GM19035 (cell line): ENCODE data around the gene USP22.
"Not testable (repeated sequence)": the region's sequence is repeated elsewhere in the genome, so short reads cannot be mapped to it uniquely, and the experiment has no call there.

ENCODE experiments used
- ATAC-seq: cut with Tn5 transposase; IDR thresholded peaks from one replicate; pipeline ENCODE4 v1.9.1; 2021; ENCODE audit not compliant: unreplicated experiment

Gene USP22

DNA sequence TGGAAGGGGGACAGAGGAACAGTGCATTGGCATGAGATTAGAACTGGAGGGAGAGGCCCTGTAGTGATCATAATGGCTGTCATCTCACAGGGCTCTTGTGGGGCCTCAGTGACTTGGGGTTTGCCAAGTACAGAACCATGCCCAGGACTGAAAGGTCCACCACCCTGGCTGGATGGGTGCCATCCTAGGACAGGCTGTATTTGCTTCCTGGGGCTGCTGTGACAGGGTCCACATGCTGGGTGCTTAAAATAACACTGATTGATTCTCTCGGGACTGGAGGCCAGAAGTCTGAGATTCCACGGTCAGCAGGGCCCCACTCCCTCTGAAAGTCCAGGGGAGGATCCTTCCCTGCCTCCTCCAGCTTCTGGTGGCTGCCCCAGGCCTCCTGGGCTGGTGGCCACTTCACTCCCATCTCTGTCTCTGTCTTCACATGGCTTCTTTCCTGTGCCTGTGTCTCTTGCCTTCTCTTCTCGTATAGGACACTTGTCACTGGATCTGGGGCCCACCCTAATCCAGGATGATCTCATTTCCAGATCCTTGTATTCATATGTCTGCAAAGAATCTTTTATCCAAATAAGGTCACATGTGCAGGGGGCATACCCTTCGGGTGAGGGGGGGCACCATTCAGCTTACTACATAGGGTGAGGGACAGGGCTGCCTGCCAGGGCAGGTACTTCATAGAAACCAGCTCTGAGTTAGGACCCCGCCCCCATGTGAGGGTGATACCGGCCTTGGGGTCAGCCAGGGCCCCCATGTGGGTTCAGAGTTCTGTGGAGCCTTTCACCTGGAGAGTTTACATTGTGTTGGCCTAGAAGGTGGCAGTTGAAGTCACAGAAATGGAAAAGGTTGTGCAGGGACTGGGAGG is 52.6 kb downstream of the USP22 start:
- no peak for ATAC-seq

DNA sequence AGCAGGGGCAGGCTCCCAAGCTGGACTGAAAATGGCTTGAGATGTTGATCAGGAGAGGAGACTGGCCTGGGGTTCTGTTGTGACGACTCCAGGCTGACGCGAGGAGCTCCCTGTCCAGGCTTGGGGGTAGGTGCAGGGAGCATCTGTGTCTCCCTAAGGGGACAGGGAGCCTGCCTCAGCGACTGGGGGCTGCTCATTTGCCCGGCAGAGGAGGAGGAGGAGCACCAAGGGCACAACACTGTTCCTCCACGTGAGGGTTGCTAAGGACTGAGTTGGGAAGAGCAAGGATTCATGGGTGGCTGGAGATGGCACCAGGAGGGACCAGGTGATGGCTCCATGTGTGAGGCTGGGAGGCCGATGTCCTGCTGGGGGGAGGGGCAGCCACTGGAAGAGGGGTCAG is 53.3 kb downstream of the USP22 start:
- ATAC-seq, result no peak

DNA sequence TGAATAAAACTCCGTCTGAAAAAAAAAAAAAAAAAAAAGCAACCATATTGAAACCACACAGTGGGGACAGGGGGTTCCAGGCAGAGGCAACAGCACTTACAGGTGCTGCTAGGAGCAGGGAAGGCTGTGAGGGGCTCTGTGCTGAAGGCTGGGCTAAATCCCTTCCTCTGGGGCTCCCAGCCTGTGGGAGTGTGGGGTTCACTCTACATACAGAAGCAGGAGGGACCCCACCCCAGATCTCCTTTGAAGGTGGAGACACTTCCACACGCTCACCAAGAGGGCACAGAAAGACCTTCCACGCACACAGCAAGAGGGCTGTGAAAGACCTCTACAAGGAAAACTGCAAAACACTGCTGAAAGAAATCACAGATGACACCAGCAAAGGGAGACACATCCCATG is 53.9 kb downstream of the USP22 start:
- ATAC-seq, result no peak

DNA sequence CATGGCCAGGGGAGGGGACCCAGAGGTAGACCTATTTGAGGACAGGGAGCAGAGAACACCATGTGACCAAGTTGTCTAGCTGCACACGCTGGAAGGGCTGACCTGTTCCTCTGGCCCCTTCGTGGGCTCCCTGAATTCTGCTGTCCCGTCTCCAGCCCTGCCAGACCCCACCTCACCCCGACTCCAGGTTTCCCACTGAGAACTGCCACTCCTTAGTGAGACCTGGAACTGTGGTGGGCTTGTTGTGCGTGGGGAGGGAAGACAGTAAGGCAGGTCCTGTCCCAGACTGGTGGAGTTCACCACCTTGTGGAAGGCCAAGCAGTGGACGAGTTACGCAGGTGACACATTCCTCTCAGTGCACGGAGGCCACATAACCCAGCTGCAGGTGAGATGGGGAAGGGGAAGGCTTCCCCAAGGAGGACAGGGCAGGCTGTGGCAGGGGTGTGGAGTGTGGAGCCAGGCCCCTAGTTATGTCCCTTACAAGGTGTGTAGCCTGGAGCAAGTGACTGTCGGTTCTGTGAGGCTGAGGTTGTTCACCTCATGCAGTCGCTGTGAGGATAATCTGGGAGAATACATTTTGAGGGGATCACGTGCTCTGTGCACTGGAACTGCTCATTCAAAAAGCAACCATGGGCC is 54.7 kb downstream of the USP22 start:
- ATAC-seq, result no peak

DNA sequence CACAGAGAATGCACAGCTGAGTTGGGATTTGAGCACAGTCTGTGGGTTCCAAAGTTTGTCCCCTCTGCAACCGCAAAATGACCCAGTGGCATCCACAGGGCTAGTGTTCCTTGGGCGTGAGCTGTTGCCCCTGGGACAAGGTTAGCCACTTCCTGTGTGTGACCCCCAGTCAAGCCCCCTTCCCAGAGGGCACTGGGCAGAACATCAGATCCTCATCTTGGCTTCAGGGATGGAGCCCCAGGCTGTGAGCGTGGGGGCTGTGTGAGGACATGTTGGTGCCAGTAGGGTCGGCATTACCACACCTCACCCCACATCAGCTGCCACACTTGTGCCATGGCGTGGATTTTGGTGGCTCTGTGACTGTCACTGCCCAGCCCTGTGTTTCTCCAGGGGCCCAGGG is 55.3 kb downstream of the USP22 start:
- ATAC-seq, result no peak

DNA sequence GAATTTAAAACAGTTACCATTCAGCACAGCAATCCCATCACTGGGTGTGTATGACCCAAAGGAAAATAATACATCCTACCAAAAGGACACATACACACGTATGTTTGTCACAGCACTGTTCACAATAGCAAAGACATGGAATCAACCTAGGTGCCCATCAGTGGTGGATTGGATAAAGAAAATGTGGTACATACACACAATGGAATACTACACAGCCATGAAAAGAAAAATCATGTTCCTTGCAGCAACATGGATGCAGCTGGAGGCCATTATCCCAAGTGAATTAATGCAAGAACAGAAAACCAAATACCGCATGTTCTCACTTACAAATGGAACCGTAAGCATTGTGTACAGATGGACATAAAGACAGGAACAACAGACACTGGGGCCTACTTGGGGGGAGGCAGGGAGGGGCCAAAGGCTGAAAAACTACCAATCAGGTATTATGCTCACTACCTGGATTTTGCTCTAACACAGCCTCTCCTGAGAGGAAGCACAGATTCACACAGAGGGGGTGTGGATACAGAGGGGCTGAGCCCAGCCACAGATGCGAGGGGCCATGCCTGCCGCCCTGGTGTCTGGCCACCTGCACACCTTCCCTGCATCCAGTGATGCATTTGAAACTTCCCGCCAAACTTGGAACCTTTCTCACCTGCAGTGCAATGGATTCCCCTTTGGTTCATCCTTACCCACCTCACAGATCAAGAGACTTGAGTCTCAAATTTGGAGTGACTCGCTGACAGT is 55.9 kb downstream of the USP22 start:
- ATAC-seq, result no peak

DNA sequence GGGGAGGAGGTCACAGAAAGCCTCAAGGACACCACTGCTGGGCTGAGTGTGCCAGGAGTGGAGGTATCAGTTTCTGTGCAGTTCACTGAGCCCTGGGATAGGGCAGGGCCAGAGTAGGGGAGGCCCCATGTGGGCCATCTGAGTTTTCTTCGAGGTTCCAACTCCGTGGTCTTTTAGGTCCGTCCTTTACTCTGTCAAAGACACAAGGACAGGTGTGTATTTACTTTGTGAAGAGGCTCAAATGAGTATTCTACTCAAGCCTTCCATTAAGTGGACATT is 59.5 kb downstream of the USP22 start:
- no peak for ATAC-seq

DNA sequence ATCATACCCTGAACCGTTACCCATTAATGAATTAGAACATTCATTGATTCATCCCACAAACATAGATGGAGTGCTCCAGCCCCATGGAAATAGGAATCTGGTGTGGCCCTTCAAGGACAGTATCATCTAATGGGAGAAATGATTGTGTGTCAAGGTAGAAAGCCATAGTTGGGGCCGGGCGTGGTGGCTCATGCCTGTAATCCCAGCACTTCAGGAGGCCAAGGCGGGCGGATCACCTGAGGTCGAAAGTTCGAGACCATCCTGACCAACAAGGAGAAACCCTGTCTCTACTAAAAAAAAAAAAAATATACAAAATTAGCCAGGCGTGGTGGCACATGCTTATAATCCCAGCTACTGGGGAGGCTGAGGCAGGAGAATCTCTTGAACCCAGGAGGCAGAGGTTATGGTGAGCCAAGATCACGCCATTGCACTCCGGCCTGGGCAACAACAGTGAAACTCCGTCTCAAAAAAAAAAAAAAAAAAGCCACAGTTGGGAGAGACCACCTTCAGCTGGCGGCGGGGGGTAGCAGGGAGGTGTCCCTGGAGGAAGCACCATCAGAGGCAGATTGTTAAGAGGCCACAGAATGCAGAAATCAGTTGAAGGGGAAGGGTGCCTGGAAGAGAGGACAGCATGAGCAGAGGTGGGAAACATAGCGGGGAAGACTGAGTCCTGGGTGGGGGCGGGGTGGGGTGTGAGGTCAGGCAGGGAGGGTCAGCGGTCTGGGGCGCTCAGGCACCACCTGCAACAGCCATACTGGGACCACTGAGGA is 60.0 kb downstream of the USP22 start:
- no peak for ATAC-seq

DNA sequence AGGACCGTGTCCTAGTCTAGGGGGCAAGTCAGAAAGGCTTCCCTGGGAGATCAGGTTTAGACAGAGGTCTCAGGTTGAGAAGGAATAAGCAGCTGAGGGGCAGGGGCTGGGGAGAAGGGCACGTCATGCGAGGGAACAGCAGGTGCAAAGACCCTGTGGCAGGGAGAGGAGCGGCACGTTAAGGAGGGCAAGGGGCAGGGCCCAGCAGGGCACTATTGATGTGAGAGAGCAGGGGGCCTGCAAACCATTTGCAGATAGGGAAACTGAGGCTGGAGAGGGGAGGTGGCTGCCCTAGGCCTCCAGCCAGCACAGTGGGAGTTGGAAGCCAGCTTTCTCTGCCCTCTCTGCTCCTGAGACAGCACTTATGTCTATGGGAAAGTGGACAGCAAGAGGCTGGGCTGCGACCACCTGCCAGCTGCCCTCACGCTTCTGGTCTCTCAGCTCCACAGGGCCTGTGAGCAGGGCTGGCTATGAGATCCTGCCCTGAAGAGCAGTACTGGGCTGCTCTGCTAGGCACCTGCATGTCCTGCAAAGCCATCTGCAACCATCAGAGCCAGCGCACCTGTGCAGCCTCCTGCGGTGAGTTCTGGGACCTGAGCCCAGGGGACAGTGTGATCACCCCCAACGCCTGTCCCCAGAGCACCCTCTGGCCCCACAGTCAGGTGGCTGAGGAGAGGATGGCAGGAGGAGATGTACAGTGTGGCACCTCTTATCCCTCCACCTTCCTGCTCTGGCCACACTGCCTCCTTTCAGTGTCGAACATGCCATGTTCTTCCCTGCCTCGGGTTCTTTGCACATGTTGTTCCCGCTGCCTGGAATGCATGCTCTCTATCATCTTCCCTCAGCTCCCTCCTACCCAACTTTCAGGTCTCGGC is 61.5 kb downstream of the USP22 start:
- no peak for ATAC-seq

DNA sequence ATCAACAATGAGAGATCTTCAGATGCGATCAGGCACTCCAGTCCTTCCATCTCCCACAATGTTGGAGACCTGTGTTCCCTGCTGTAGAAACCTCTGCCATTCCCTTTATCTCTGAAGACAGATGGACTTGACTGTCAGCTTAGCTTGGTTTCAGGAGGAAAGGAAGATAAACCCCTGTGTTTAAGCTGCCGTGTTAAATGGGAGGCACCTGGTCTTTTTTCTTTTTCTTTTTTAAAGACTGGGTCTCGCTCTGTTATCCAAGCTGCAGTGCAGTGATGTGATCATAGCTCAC is 63.1 kb downstream of the USP22 start:
- no peak for ATAC-seq

DNA sequence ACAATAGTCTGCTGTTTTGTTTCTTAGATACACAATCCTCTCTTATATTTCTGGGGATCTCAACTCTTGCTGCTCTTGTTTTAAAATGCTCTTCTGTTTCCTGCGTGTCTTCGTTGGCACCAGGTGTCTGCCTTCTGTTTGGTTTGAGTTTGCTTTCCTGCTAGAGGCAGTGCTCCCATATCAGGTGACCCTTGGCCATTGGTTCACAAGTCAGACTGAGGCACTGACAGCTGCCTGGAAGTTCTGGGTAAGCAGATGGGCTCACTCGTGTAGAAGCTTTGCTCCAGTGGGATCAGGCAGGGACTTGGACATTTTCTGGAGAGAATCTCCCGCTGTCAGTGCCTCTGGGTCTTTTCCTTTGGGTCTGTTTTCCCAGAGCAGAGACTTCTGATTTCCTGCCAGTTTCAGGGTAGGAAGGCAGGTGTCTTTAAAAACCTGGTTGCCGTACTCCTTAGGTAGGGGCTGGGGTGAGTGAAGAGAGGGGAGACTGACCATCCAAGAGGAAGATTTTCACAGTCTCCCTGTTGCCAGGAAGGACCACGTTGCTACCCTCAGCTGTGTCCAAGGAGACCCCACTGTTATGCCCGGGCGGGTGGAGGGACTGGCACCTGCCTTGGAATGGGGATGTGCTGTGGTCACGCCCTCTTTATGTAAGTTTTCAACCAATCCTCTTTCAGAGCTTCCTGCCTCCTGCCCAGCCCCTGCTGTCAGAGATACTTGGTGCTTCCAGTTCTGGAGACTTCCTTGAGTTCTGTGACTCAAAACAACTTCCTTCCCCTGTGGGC is 63.6 kb downstream of the USP22 start:
- ATAC-seq, result not testable (repeated sequence)

DNA sequence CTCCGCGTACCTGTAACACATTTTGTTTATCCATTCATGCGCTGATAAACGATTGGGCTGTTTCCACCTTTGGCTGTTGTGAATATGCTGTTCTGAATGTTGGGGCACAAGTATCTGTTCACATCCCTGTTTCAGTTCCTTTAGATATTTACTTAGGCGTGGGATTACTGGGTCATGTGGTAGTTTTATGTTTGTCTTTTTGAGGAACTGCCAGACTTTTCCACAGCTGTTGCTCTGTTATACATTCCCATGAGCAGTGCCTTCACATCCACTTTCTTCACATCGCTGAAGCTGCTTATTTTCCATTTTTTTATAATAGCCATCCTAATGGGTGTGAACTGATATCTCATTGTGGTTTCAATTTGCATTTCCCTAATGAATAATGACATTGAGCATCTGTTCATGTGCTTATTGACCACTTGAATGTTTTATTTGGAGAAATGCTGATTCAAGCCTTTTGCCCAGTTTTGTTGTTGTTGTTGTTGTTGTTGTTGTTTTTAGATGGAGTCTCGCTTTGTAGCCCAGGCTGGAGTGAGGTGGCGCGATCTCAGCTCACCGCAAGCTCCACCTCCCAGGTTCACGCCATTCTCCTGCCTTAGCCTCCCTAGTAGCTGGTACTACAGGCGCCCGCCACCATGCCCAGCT is 65.1 kb downstream of the USP22 start:
- ATAC-seq, result not testable (repeated sequence)

DNA sequence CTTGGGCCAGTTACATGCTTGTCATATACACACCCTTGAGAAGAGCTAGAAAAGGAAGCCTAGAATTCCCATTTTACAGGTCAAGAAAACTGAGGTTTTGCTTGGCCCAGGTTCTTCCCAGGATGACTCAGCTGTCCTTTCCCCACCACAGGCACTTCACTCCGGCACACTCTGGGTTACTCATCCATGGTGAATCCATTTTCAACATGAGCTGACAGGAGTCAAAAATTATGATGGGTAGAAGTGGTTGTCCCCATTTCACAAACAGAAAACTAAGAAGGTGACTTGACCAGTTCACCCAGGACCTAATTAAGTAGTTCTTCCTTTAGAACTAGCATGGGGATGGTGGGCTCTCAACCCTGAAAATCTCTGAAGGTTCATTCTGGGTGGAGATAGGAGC is 67.2 kb downstream of the USP22 start:
- no peak for ATAC-seq

DNA sequence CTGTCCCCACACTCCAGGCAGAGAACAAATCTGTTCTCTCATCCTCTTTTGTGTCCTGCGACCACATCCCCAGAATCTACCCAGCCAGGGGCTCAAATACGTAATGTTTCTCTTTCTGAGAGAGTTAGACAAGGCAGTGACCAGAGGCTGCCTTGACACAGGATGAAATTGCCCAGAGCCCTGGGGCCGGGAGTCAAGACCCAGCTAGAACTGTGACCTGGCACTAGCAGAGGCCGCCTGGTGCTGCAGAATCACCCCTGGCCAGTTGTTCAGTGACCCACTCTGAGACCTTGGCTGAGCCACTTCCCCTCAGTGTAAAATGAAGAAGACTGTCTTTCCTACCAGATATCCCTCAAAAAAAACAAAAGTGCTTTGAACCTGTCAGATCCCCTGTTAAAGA is 72.5 kb downstream of the USP22 start:
- no peak for ATAC-seq

DNA sequence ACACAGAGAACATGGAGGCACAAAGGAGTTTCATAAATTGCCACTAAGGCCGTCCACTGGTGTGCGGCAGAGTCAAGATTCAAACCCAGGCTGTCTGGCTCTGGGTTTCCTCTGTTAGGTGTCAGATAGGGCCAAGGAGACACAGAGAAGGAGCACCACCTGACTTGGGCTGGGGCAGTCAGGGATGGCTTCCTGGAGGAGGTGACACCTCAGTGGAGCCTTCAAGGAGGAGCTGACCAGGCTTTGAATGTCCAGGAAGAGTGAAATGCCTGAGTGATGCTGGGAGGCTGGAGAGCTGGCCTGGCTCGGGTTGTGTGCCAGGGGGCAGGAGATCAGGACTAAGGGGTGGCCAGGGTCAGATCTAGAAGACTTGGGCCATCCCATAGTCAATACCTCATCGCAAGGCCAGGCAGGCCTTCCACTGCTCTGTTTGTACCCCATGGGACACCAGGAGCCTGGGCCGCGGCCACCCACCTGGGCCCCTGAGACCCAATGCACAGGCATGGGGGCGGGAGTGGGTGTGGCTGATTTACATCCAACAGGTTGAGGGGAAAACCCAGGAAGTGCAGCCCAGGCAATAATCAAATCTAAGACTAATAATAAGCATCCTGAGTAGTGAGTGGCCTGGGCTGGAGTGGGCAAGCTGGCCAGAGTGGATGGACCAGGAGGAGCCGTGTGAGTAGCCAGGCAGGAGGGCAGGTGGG is 73.7 kb downstream of the USP22 start:
- ATAC-seq, result no peak

DNA sequence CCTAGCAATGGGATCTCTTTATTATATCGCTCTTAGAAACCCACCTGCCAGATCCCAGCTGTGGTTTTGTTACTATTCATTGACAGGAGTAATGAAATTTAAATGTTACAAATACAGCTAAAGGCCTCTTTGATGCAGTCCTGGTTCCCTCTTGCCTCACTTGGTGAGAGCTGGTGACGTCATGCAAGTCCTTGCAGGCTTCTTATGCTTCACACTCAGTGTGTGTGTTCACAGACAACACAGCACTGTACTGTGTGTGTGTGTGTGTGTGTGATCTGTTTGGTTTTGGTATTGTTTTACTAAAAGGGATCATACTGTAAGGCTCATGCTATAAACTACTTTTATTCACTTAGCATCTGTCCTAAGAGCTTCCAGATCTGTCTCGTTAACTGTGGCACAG is 75.0 kb downstream of the USP22 start:
- no peak for ATAC-seq

DNA sequence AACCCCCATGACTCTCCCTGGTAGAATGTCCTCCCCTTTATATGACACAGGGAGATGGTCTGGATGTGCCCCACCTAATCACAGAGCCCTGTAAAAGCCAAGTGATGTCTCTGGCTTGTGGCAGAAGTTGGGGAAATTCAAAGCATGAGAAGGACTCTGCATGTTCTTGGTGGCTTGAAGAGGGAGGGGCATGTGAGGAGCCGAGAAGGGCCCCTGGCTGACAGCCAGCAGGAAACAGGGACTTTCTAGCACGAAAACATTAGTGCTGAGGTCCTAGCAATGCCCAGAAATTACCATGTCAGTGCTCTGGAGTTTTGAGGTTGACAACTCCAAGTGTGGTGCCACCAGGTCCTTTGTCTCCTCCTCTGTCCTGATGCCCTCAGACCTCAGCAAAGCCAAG is 75.9 kb downstream of the USP22 start:
- no peak for ATAC-seq

DNA sequence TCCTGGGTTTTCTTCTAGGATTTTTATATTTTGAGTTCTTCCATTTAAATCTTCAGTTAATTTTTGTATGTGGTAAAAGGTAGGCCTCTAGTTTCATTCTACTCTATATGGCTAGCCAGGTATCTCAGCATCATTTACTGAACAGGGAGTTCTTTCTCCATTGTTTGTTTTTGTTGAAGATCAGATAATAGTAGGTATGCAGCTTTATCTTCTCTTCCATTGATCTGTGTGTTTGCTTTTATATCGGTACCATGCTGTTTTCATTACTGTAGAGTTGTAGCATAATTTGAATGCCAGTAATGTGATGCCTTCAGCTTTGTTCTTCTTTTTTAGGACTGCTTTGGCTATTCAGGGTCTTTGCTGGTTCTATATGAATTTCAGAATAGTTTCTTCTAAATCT is 77.3 kb downstream of the USP22 start:
- ATAC-seq, result no peak

DNA sequence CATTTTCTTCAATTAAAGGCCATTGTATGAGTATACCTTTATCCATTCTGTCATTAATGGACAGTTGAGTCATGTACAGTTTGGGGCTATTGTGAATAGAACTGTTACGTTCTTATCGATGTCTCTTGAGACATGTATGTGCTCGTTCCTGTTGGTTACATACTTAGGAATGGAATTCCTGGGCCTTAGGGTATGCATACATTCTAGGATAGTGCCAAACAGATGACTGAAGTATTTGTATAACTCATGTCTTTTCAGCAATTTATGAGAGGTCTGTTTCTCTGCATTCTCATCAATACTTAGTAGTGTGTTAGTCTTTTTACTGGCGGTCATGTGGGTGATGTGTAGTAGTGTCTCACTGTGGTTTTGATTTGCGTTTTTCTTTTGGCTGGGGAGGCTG is 81.2 kb downstream of the USP22 start:
- ATAC-seq, result no peak
